A549 (cell line): ENCODE data around the gene TENT5C. TPM values are rescaled to one million over a fixed set of nuclear protein-coding genes. Genes with fewer than 3 reads are reported as not detected.

Source experiments
- ATAC-seq, 2 experiments: fragments of 200-7000 bp in 1 of 2; fragments of >200 bp in 1 of 2; cut with Nextera tagmentation in 1 of 2; cut with Tn5 transposase in 1 of 2; 3 replicates each; pipeline versions ENCODE4 v1.8.0 to v1.9.1; 2018 to 2020; ENCODE audit warnings: mild to moderate bottlenecking in 1 of 2, moderate library complexity in 1 of 2
- CTCF ChIA-PET: fragments of 300-600 bp; sonication (Branson Sonifier 250); formaldehyde crosslinking; extraction: SDS; loops from one replicate; lab custom pipeline; 2021; ENCODE audit warnings: antibody characterized with exemption, inconsistent platforms; lab: Yijun Ruan, JAX
- POLR2A ChIA-PET: fragments of 350-600 bp; formaldehyde crosslinking; extraction: SDS; loops from one replicate; lab custom pipeline; 2021; ENCODE audit warnings: antibody characterized with exemption, inconsistent platforms; lab: Yijun Ruan, JAX
- DNase-seq, 2 experiments: peaks; one replicate each; pipeline versions ENCODE4 v3.0.0 to v3.0.0-alpha.2; 2011 to 2016; ENCODE audit warnings: low read depth in 1 of 2, low spot score in 1 of 2
- FAIRE-seq: peaks from 2 replicates; lab custom pipeline; 2011; peaks lifted over from hg19 to GRCh38; lab: Jason Lieb, UNC
- H3K27ac ChIP-seq, 2 experiments: fragments of >200 bp; sonication (Bioruptor Twin); formaldehyde crosslinking; 3 replicates each; pipeline ENCODE4 v1.5.1; 2016 to 2017
- H3K4me1 ChIP-seq: fragments of >200 bp; sonication (Bioruptor Twin); formaldehyde crosslinking; 3 replicates; pipeline ENCODE4 v1.6.1; 2016
- H3K4me2 ChIP-seq: fragments of >200 bp; sonication (Bioruptor Twin); formaldehyde crosslinking; 3 replicates; pipeline ENCODE4 v1.6.1; 2016
- H3K4me3 ChIP-seq: fragments of >200 bp; sonication (Bioruptor Twin); formaldehyde crosslinking; 3 replicates; pipeline ENCODE4 v1.5.1; 2016
- H3K9me3 ChIP-seq: fragments of >200 bp; sonication (Bioruptor Twin); formaldehyde crosslinking; 3 replicates; pipeline ENCODE4 v1.6.1; 2016
- CBX8 ChIP-seq: fragments of 200-600 bp; sonication (generic); IDR thresholded peaks from 2 replicates; pipeline ENCODE4 v1.6.1; 2016
- CEBPB ChIP-seq, 2 experiments: fragments of >200 bp in 1 of 2; sonication (Bioruptor Twin) in 1 of 2; formaldehyde crosslinking in 1 of 2; IDR thresholded peaks; 2 replicates each; pipeline ENCODE4 v1.6.1; 2012 to 2016
- CHD2 ChIP-seq: fragments of 150-350 bp; IDR thresholded peaks from 2 replicates; pipeline ENCODE4 v1.6.1; 2014; ENCODE audit warnings: low read length; ENCODE audit not compliant: partially characterized antibody
- CTCF ChIP-seq: fragments of >200 bp; sonication (Bioruptor Twin); formaldehyde crosslinking; IDR thresholded peaks from 3 replicates; pipeline ENCODE4 v1.5.1; 2016
- EHMT2 ChIP-seq: fragments of 200-600 bp; sonication (generic); IDR thresholded peaks from 2 replicates; pipeline ENCODE4 v1.6.1; 2016; ENCODE audit warnings: antibody characterized with exemption, low read depth, mild to moderate bottlenecking, moderate library complexity
- GATA3 ChIP-seq: IDR thresholded peaks from 2 replicates; pipeline ENCODE4 v1.6.1; 2012; ENCODE audit warnings: borderline replicate concordance
- HEYL ChIP-seq: fragments of 250-450 bp; sonication (Bioruptor Pico); IDR thresholded peaks from 2 replicates; pipeline ENCODE4 v1.8.0; 2021; ENCODE audit warnings: mild to moderate bottlenecking, moderate library complexity
- HOXB5 ChIP-seq: fragments of 250-450 bp; sonication (Bioruptor Pico); IDR thresholded peaks from 2 replicates; pipeline ENCODE4 v1.5.0; 2020; ENCODE audit warnings: mild to moderate bottlenecking, moderate library complexity
- JUNB ChIP-seq: fragments of >200 bp; sonication (Bioruptor Twin); formaldehyde crosslinking; IDR thresholded peaks from 2 replicates; pipeline ENCODE4 v1.6.1; 2016
- MAX ChIP-seq: IDR thresholded peaks from 2 replicates; pipeline ENCODE4 v1.6.1; 2012
- MAZ ChIP-seq: fragments of 150-350 bp; IDR thresholded peaks from 2 replicates; pipeline ENCODE4 v1.6.1; 2014; ENCODE audit warnings: antibody characterized with exemption, low read depth, low read length, borderline replicate concordance
- MYC ChIP-seq: IDR thresholded peaks from 2 replicates; pipeline ENCODE4 v1.6.1; 2012; ENCODE audit warnings: mild to moderate bottlenecking, inconsistent platforms, low read length, improper control_type of control experiment, borderline replicate concordance
- NFE2L2 ChIP-seq: fragments of 150-350 bp; conservative IDR thresholded peaks from 2 replicates; pipeline ENCODE4 v1.6.1; 2014; ENCODE audit warnings: low read length
- NPAS2 ChIP-seq: fragments of 250-450 bp; sonication (Bioruptor Pico); IDR thresholded peaks from 2 replicates; pipeline ENCODE4 v1.8.0; 2022; ENCODE audit warnings: mild to moderate bottlenecking, moderate library complexity, borderline replicate concordance
- RARB ChIP-seq: fragments of 250-450 bp; sonication (Bioruptor Pico); IDR thresholded peaks from 2 replicates; pipeline ENCODE4 v1.8.0; 2021; ENCODE audit warnings: mild to moderate bottlenecking, moderate library complexity
- RCOR1 ChIP-seq: fragments of 150-350 bp; IDR thresholded peaks from 2 replicates; pipeline ENCODE4 v1.6.1; 2014; ENCODE audit warnings: antibody characterized with exemption, low read length, low read depth
- RFX5 ChIP-seq: fragments of 450-650 bp; IDR thresholded peaks from 2 replicates; pipeline ENCODE4 v1.7.1; 2014; ENCODE audit warnings: antibody characterized with exemption, mild to moderate bottlenecking, moderate library complexity
- SMC3 ChIP-seq: fragments of >200 bp; sonication (Bioruptor Twin); formaldehyde crosslinking; IDR thresholded peaks from 3 replicates; pipeline ENCODE4 v1.6.1; 2018; ENCODE audit warnings: inconsistent platforms
- WGBS: methylation state at CpG from one replicate; pipeline ENCODE4 v1.1.6; 2017; ENCODE audit errors: missing lambda C conversion rate; 5-methylcytosine and 5-hydroxymethylcytosine counted together
- polyA plus RNA-seq, 4 experiments: library from polyadenylated mRNA; depleted of rRNA in 3 of 4; stranded (reverse); fragments of >200 nt; fragmentation: RNase III in 1 of 4; extraction: RNeasy Plus Mini Kit Qiagen cat#74134 plus additional on column Dnase treatment in 1 of 4; gene quantifications; 2 replicates in 3 of 4; 3 replicates in 1 of 4; pipeline ENCODE4 v1.2.3, GENCODE V29; 2011 to 2017
- TF ChIP-seq, protein P1 (sequence below): IDR thresholded peaks from 2 replicates; pipeline ENCODE4 v1.6.1; 2012
- TF ChIP-seq, protein P2 (sequence below): fragments of 250-450 bp; sonication (Bioruptor Pico); IDR thresholded peaks from 2 replicates; pipeline ENCODE4 v1.5.0; 2021; ENCODE audit warnings: mild to moderate bottlenecking, moderate library complexity, borderline replicate concordance

The TENT5C gene
- polyA plus RNA-seq, 2 of the 4 experiments (the other 2 are of a cell fraction): 0.14 to 0.17 TPM

- Histone ChIP-seq H3K4me3 (no peak overlapping the region), H3K4me1 (no peaks in the 10 kb centered on the region), H3K9me3 (no peaks in the 10 kb centered on the region), H3K4me2 (no peak overlapping the region), H3K27ac (no peak overlapping the region)
- FAIRE-seq (no peak), ATAC-seq (no peak), DNase-seq (no peak)
- WGBS: 71% methylated on average over 3 of the region's 3 CpGs
- ChIA-PET POLR2A (no interaction called here), CTCF (no interaction called here)
- TF ChIP-seq HOXB5 (CRISPR knock-in tag): no peak
- no peak for TF ChIP-seq MAX
- TF ChIP-seq CEBPB (IDR thresholded peaks at IDR 0.05): no peak
- TF ChIP-seq CBX8: no peak
- TF ChIP-seq NFE2L2: no peak
- TF ChIP-seq, protein P1, sequence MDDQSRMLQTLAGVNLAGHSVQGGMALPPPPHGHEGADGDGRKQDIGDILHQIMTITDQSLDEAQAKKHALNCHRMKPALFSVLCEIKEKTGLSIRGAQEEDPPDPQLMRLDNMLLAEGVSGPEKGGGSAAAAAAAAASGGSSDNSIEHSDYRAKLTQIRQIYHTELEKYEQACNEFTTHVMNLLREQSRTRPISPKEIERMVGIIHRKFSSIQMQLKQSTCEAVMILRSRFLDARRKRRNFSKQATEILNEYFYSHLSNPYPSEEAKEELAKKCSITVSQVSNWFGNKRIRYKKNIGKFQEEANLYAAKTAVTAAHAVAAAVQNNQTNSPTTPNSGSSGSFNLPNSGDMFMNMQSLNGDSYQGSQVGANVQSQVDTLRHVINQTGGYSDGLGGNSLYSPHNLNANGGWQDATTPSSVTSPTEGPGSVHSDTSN: no peak
- TF ChIP-seq NPAS2: no peak
- TF ChIP-seq RFX5: no peak
- no peak for TF ChIP-seq GATA3
- no peak for TF ChIP-seq CHD2
- TF ChIP-seq, protein P2, sequence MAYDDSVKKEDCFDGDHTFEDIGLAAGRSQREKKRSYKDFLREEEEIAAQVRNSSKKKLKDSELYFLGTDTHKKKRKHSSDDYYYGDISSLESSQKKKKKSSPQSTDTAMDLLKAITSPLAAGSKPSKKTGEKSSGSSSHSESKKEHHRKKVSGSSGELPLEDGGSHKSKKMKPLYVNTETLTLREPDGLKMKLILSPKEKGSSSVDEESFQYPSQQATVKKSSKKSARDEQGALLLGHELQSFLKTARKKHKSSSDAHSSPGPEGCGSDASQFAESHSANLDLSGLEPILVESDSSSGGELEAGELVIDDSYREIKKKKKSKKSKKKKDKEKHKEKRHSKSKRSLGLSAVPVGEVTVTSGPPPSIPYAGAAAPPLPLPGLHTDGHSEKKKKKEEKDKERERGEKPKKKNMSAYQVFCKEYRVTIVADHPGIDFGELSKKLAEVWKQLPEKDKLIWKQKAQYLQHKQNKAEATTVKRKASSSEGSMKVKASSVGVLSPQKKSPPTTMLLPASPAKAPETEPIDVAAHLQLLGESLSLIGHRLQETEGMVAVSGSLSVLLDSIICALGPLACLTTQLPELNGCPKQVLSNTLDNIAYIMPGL (CRISPR knock-in tag): no peak
- no peak for TF ChIP-seq RARB
- TF ChIP-seq SMC3: no peak
- no peak for TF ChIP-seq CTCF
- no peak for TF ChIP-seq MAZ
- no peak for TF ChIP-seq EHMT2
These were observed 30.0 kb downstream of the TENT5C start for GRCh38 chr1:117635805-117636204.

- DNase-seq (no peak), FAIRE-seq (no peak), ATAC-seq (no peak)
- ChIA-PET CTCF (interaction anchor here (1.6 kb wide), 1 partner anchor 10 kb away, joined by 3 read pairs; no protein-coding TSS in a partner anchor), POLR2A (no interaction called here)
- H3K27ac ChIP-seq: no peak overlapping the region
- no peak overlapping the region for H3K4me3 ChIP-seq
- 84% methylated on average over 8 of the region's 8 CpGs for WGBS
- TF ChIP-seq RCOR1 (no peak), JUNB (no peak)
- H3K9me3 ChIP-seq: no peaks in the 10 kb centered on the region
- no peaks in the 10 kb centered on the region for H3K4me1 ChIP-seq
- H3K4me2 ChIP-seq: no peak overlapping the region
These were observed 31.0 kb downstream of the TENT5C start for GRCh38 chr1:117636637-117637425.

GRCh38 chr1:117638141-117638540 lies 32.3 kb downstream of the TENT5C start:
- TF ChIP-seq RARB (no peak), CBX8 (no peak), HEYL (CRISPR knock-in tag) (no peak), MYC (no peak), JUNB (no peak)
- TF ChIP-seq, all 56 proteins: peak for 0
- ATAC-seq (no peak), FAIRE-seq (no peak), DNase-seq (no peak)
- H3K4me1 ChIP-seq: no peaks in the 10 kb centered on the region
- H3K27ac ChIP-seq: no peak overlapping the region
- H3K4me2 ChIP-seq: no peak overlapping the region
- no peaks in the 10 kb centered on the region for H3K9me3 ChIP-seq
- CTCF ChIA-PET: interaction anchor here (1.1 kb wide), 1 partner anchor 21 kb away, joined by 3 read pairs; no protein-coding TSS in a partner anchor
- no peak overlapping the region for H3K4me3 ChIP-seq
- POLR2A ChIA-PET: no interaction called here
- no CpG with 5 or more reads among the region's 1 CpG for WGBS
